ENCODE results near the gene CEP128.

The CEP128 gene

DNA sequence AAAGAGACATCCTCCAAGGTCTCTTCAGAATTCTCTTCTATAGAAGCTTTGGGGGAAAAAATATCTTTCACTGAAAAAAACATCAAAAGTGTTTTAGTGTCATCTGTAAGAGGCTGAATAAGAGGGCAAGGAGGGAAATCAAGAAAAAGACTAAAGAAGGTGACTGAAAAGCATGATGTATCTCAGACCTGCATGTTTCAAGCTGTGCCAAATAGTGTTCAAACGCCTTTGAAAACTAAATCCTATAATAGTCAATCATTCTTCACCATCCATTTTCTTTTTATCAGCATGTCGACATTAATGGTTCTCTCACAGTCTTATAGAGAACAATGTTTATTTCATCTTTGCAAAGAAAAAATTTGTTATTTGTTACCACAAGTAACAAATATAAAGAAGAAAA, 94.5 kb downstream of the CEP128 start:
- in situ Hi-C loops (cut with HindIII; ENCODE audit: low pct_ligation_motif_present, low sequenced_read_pairs) = no loop called here

GRCh38 chr14:80845856-80846255, 95.7 kb downstream of the CEP128 start:
- no peak for DNase-seq
- H3K27ac ChIP-seq = no peak overlapping the region
- no peak for TF ChIP-seq CTCF (IDR thresholded peaks at IDR 0.05; ENCODE audit: low read depth, low read length, missing control alignments)
- no peaks in the 10 kb centered on the region for H3K36me3 ChIP-seq (replicated peaks)
- H3K27me3 ChIP-seq (replicated peaks) = no peaks in the 10 kb centered on the region
- in situ Hi-C loops (cut with HindIII; ENCODE audit: low pct_ligation_motif_present, low sequenced_read_pairs) = no loop called here
- no peak overlapping the region for H3K4me3 ChIP-seq (ENCODE audit: low read depth, low read length)

More for the DNA sequence above, 94.5 kb downstream of the CEP128 start:
- Histone ChIP-seq H3K4me3 (ENCODE audit: low read depth, low read length) (no peak overlapping the region), H3K27ac (no peak overlapping the region), H3K36me3 (replicated peaks) (no peaks in the 10 kb centered on the region), H3K27me3 (replicated peaks) (no peaks in the 10 kb centered on the region)
- DNase-seq = no peak
- no peak for TF ChIP-seq CTCF (IDR thresholded peaks at IDR 0.05; ENCODE audit: low read depth, low read length, missing control alignments)

- in situ Hi-C loops (cut with HindIII; ENCODE audit: low pct_ligation_motif_present, low sequenced_read_pairs) = no loop called here
- Histone ChIP-seq H3K36me3 (replicated peaks) (no peaks in the 10 kb centered on the region), H3K4me3 (ENCODE audit: low read depth, low read length) (no peak overlapping the region), H3K27me3 (replicated peaks) (no peaks in the 10 kb centered on the region), H3K27ac (no peak overlapping the region)
- no peak for DNase-seq
- TF ChIP-seq CTCF (IDR thresholded peaks at IDR 0.05; ENCODE audit: low read depth, low read length, missing control alignments) = no peak
Measured at GRCh38 chr14:80844872-80845271, 96.7 kb downstream of the CEP128 start.

GRCh38 chr14:80839743-80840142, 101.8 kb downstream of the CEP128 start:
- Histone ChIP-seq H3K4me3 (ENCODE audit: low read depth, low read length) (no peak overlapping the region), H3K27me3 (replicated peaks) (no peaks in the 10 kb centered on the region), H3K27ac (no peak overlapping the region), H3K36me3 (replicated peaks) (no peaks in the 10 kb centered on the region)
- DNase-seq = no peak
- no peak for TF ChIP-seq CTCF (IDR thresholded peaks at IDR 0.05; ENCODE audit: low read depth, low read length, missing control alignments)
- in situ Hi-C loops (cut with HindIII; ENCODE audit: low pct_ligation_motif_present, low sequenced_read_pairs) = no loop called here

GRCh38 chr14:80809663-80810062, 131.9 kb downstream of the CEP128 start:
- no peak overlapping the region for H3K27ac ChIP-seq
- no peaks in the 10 kb centered on the region for H3K27me3 ChIP-seq (replicated peaks)
- no peak for DNase-seq
- no peak overlapping the region for H3K4me3 ChIP-seq (ENCODE audit: low read depth, low read length)
- H3K36me3 ChIP-seq (replicated peaks) = no peaks in the 10 kb centered on the region
- no peak for TF ChIP-seq CTCF (IDR thresholded peaks at IDR 0.05; ENCODE audit: low read depth, low read length, missing control alignments)
- in situ Hi-C loops (cut with HindIII; ENCODE audit: low pct_ligation_motif_present, low sequenced_read_pairs) = no loop called here

- DNase-seq = no peak
Measured at GRCh38 chr14:80805136-80805535, 136.4 kb downstream of the CEP128 start.

More at GRCh38 chr14:80805136-80805535, 136.4 kb downstream of the CEP128 start:
- Histone ChIP-seq H3K36me3 (replicated peaks) (no peaks in the 10 kb centered on the region), H3K27ac (no peak overlapping the region), H3K27me3 (replicated peaks) (no peaks in the 10 kb centered on the region), H3K4me3 (ENCODE audit: low read depth, low read length) (no peak overlapping the region)
- no peak for TF ChIP-seq CTCF (IDR thresholded peaks at IDR 0.05; ENCODE audit: low read depth, low read length, missing control alignments)
- in situ Hi-C loops (cut with HindIII; ENCODE audit: low pct_ligation_motif_present, low sequenced_read_pairs) = no loop called here

All from brain microvascular endothelial cell (primary cell).